Hematopoietic multipotent progenitor cell treated with erythropoietin and hydrocortisone succinate and interleukin-3 and kit ligand, for 4 days (in vitro differentiated cells): ENCODE data around the gene RDH16.
A peak's percentile ranks its signal among the peaks of the same experiment; 100 is the strongest.
"Not testable (repeated sequence)": the region's sequence is repeated elsewhere in the genome, so short reads cannot be mapped to it uniquely, and the experiment has no call there.

ENCODE experiments used
- DNase-seq: peaks from one replicate; pipeline ENCODE4 v3.0.0-alpha.2; 2015

Gene RDH16

GRCh38 chr12:56988207-56988739, 30.9 kb upstream of the RDH16 start:
- DNase-seq = peak; percentile 96

- DNase-seq = peak; percentile 88
Observed at GRCh38 chr12:56987551-56988053, 30.2 kb upstream of the RDH16 start.

GRCh38 chr12:56987011-56987410, 29.6 kb upstream of the RDH16 start:
- DNase-seq = no peak

GRCh38 chr12:56985714-56986113, 28.3 kb upstream of the RDH16 start:
- not testable (repeated sequence) for DNase-seq

- DNase-seq = no peak
Observed at GRCh38 chr12:56983386-56983785, 26.0 kb upstream of the RDH16 start.

GRCh38 chr12:56982578-56983236, 25.3 kb upstream of the RDH16 start:
- not testable (repeated sequence) for DNase-seq

- no peak for DNase-seq
Observed at GRCh38 chr12:56980941-56981530, 23.6 kb upstream of the RDH16 start.

GRCh38 chr12:56980268-56980667, 22.9 kb upstream of the RDH16 start:
- DNase-seq = no peak

GRCh38 chr12:56979628-56980027, 22.2 kb upstream of the RDH16 start:
- no peak for DNase-seq

- DNase-seq = no peak
Observed at GRCh38 chr12:56978397-56979138, 21.2 kb upstream of the RDH16 start.

- not testable (repeated sequence) for DNase-seq
Observed at GRCh38 chr12:56977361-56977760, 20.0 kb upstream of the RDH16 start.

GRCh38 chr12:56974224-56974623, 16.8 kb upstream of the RDH16 start:
- not testable (repeated sequence) for DNase-seq

GRCh38 chr12:56968910-56969309, 11.5 kb upstream of the RDH16 start:
- DNase-seq = peak; percentile 36

- not testable (repeated sequence) for DNase-seq
Observed at GRCh38 chr12:56965997-56966642, 8.7 kb upstream of the RDH16 start.

GRCh38 chr12:56965124-56965523, 7.7 kb upstream of the RDH16 start:
- DNase-seq = not testable (repeated sequence)

- not testable (repeated sequence) for DNase-seq
Observed at GRCh38 chr12:56963557-56963956, 6.1 kb upstream of the RDH16 start.

- DNase-seq = not testable (repeated sequence)
Observed at GRCh38 chr12:56962247-56962646, 4.8 kb upstream of the RDH16 start.

- DNase-seq = no peak
Observed at GRCh38 chr12:56958422-56958821, 1.0 kb upstream of the RDH16 start.

- no peak for DNase-seq
Observed at GRCh38 chr12:56955631-56956256, 1.7 kb downstream of the RDH16 start.

- no peak for DNase-seq
Observed at GRCh38 chr12:56954958-56955355, 2.5 kb downstream of the RDH16 start.

GRCh38 chr12:56954057-56954957, 3.1 kb downstream of the RDH16 start:
- DNase-seq = no peak
